C4-2B (cell line): ENCODE results near the gene C2CD2L.

Experiments used
- H3K27ac ChIP-seq: fragments of 450-650 bp; 2 replicates; pipeline ENCODE4 v1.5.1; 2017
- CTCF ChIP-seq: fragments of 450-650 bp; conservative IDR thresholded peaks from 2 replicates; pipeline ENCODE4 v1.5.1; 2017; ENCODE audit warnings: mild to moderate bottlenecking
- ZFX ChIP-seq: fragments of 450-650 bp; IDR thresholded peaks from 2 replicates; pipeline ENCODE4 v1.6.1; 2017

Gene C2CD2L

GRCh38 chr11:119114351-119114750 lies 7.2 kb downstream of the C2CD2L start:
- TF ChIP-seq CTCF = no peak
- no peak for TF ChIP-seq ZFX
- no peak overlapping the region for H3K27ac ChIP-seq

GRCh38 chr11:119115484-119116234 lies 8.5 kb downstream of the C2CD2L start:
- TF ChIP-seq CTCF (no peak), ZFX (no peak)

GRCh38 chr11:119116235-119116594 lies 9.1 kb downstream of the C2CD2L start:
- TF ChIP-seq ZFX (no peak), CTCF (no peak)
- no peak overlapping the region for H3K27ac ChIP-seq

More at GRCh38 chr11:119115484-119116234, 8.5 kb downstream of the C2CD2L start:
- no peak overlapping the region for H3K27ac ChIP-seq

- no peak overlapping the region for H3K27ac ChIP-seq
- TF ChIP-seq ZFX (no peak), CTCF (no peak)
These were observed 9.5 kb downstream of the C2CD2L start for GRCh38 chr11:119116601-119117000.

- no peak for TF ChIP-seq CTCF
- no peak for TF ChIP-seq ZFX
- no peak overlapping the region for H3K27ac ChIP-seq
These were observed 10.0 kb downstream of the C2CD2L start for GRCh38 chr11:119117004-119117706.

- H3K27ac ChIP-seq = no peak overlapping the region
- TF ChIP-seq CTCF = no peak
These were observed 11.1 kb downstream of the C2CD2L start for GRCh38 chr11:119118227-119118626.

GRCh38 chr11:119118946-119119345 lies 11.8 kb downstream of the C2CD2L start:
- no peak overlapping the region for H3K27ac ChIP-seq
- TF ChIP-seq ZFX = no peak
- TF ChIP-seq CTCF = no peak
